ENCODE measurements around the gene ARL16.

Gene ARL16

DNA sequence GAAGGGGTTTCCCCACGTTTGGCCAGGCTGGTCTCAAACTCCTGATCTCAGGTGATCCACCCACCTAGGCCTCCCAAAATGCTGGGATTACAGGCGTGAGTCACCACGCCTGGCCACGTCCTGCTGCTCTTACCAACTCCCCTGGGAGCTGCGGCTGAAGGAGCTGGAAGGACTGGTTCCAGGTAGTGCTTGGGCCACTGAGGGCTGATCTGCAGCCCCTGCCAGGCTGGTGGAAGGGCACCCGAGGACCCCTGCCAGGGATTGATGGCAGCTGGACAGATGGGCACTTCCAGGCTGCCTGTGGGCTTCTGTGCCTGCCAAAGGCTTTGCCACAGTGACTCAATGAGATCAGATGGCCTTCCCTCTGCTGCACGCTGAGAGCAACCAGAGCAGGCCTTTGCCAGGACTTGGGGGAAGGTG, 19.5 kb downstream of the ARL16 start:
- Histone ChIP-seq H4K8ac (ENCODE audit: low read depth, low read length) (no peak overlapping the region), H3K79me1 (ENCODE audit: low read length) (peaks cover 18% of the 10 kb centered on the region), H3K18ac (ENCODE audit: low read length) (no peak overlapping the region), H3K4me2 (ENCODE audit: low read length) (no peak overlapping the region), H3K27ac (ENCODE audit: low read depth, low read length) (no peak overlapping the region), H2BK15ac (replicated peaks; ENCODE audit: low read depth) (no peak overlapping the region), H3K56ac (ENCODE audit: low read length) (no peak overlapping the region), H2BK120ac (ENCODE audit: low read depth, low read length) (no peak overlapping the region), H3K4me1 (ENCODE audit: control insufficient read depth, low read depth, low read length) (peaks cover 9% of the 10 kb centered on the region), H3K79me2 (ENCODE audit: control insufficient read depth, insufficient read depth, low read length) (peaks cover 18% of the 10 kb centered on the region), H3K4me3 (ENCODE audit: low read length) (no peak overlapping the region), H4K5ac (ENCODE audit: low read length) (no peak overlapping the region), H2BK5ac (ENCODE audit: low read length) (no peak overlapping the region), H3K27me3 (ENCODE audit: insufficient read depth, low read length, poor library complexity) (no peaks in the 10 kb centered on the region), H2AK5ac (ENCODE audit: low read length) (no peak overlapping the region), H3K36me3 (ENCODE audit: control insufficient read depth, insufficient read depth, low read length) (peaks cover 3% of the 10 kb centered on the region), H3K4ac (ENCODE audit: low read depth, low read length) (no peak overlapping the region), H3K23ac (ENCODE audit: low read length) (no peak overlapping the region), H3K9ac (ENCODE audit: low read length) (no peak overlapping the region)
- no peak for DNase-seq
- no CpG with 5 or more reads among the region's 7 CpGs for WGBS (ENCODE audit: extremely low coverage, insufficient coverage, low lambda C conversion rate)

- no peak overlapping the region for H3K27ac ChIP-seq (ENCODE audit: low read depth, low read length)
- H3K18ac ChIP-seq (ENCODE audit: low read length): no peak overlapping the region
- H3K4me2 ChIP-seq (ENCODE audit: low read length): no peak overlapping the region
- H3K79me1 ChIP-seq (ENCODE audit: low read length): peaks cover 9% of the 10 kb centered on the region
- H3K27me3 ChIP-seq (ENCODE audit: insufficient read depth, low read length, poor library complexity): no peaks in the 10 kb centered on the region
- H3K36me3 ChIP-seq (ENCODE audit: control insufficient read depth, insufficient read depth, low read length): no peaks in the 10 kb centered on the region
- WGBS (ENCODE audit: extremely low coverage, insufficient coverage, low lambda C conversion rate): no CpG with 5 or more reads among the region's 4 CpGs
- no peak overlapping the region for H2AK5ac ChIP-seq (ENCODE audit: low read length)
- peaks cover 4% of the 10 kb centered on the region for H3K4me1 ChIP-seq (ENCODE audit: control insufficient read depth, low read depth, low read length)
- H3K4ac ChIP-seq (ENCODE audit: low read depth, low read length): no peak overlapping the region
- no peak overlapping the region for H3K4me3 ChIP-seq (ENCODE audit: low read length)
- H2BK120ac ChIP-seq (ENCODE audit: low read depth, low read length): no peak overlapping the region
- H4K8ac ChIP-seq (ENCODE audit: low read depth, low read length): no peak overlapping the region
- peaks cover 6% of the 10 kb centered on the region for H3K79me2 ChIP-seq (ENCODE audit: control insufficient read depth, insufficient read depth, low read length)
- H2BK5ac ChIP-seq (ENCODE audit: low read length): no peak overlapping the region
- DNase-seq: no peak
- H4K5ac ChIP-seq (ENCODE audit: low read length): no peak overlapping the region
- H3K23ac ChIP-seq (ENCODE audit: low read length): no peak overlapping the region
- H3K9ac ChIP-seq (ENCODE audit: low read length): no peak overlapping the region
- H2BK15ac ChIP-seq (replicated peaks; ENCODE audit: low read depth): no peak overlapping the region
- no peak overlapping the region for H3K56ac ChIP-seq (ENCODE audit: low read length)
Measured at GRCh38 chr17:81662002-81662401, 21.6 kb downstream of the ARL16 start.

GRCh38 chr17:81660441-81660840, 23.2 kb downstream of the ARL16 start:
- Histone ChIP-seq H3K36me3 (ENCODE audit: control insufficient read depth, insufficient read depth, low read length) (no peaks in the 10 kb centered on the region), H3K56ac (ENCODE audit: low read length) (no peak overlapping the region), H3K18ac (ENCODE audit: low read length) (no peak overlapping the region), H3K27ac (ENCODE audit: low read depth, low read length) (no peak overlapping the region), H3K9ac (ENCODE audit: low read length) (no peak overlapping the region), H3K4me2 (ENCODE audit: low read length) (no peak overlapping the region), H3K23ac (ENCODE audit: low read length) (no peak overlapping the region), H2AK5ac (ENCODE audit: low read length) (no peak overlapping the region), H4K5ac (ENCODE audit: low read length) (no peak overlapping the region), H3K79me1 (ENCODE audit: low read length) (peaks cover 2% of the 10 kb centered on the region), H3K79me2 (ENCODE audit: control insufficient read depth, insufficient read depth, low read length) (no peaks in the 10 kb centered on the region), H2BK15ac (replicated peaks; ENCODE audit: low read depth) (no peak overlapping the region), H3K4ac (ENCODE audit: low read depth, low read length) (no peak overlapping the region), H3K4me1 (ENCODE audit: control insufficient read depth, low read depth, low read length) (peaks cover 1% of the 10 kb centered on the region), H3K27me3 (ENCODE audit: insufficient read depth, low read length, poor library complexity) (no peaks in the 10 kb centered on the region), H2BK120ac (ENCODE audit: low read depth, low read length) (no peak overlapping the region), H3K4me3 (ENCODE audit: low read length) (no peak overlapping the region), H4K8ac (ENCODE audit: low read depth, low read length) (no peak overlapping the region), H2BK5ac (ENCODE audit: low read length) (no peak overlapping the region)
- no peak for DNase-seq
- no CpG with 5 or more reads among the region's 9 CpGs for WGBS (ENCODE audit: extremely low coverage, insufficient coverage, low lambda C conversion rate)

DNA sequence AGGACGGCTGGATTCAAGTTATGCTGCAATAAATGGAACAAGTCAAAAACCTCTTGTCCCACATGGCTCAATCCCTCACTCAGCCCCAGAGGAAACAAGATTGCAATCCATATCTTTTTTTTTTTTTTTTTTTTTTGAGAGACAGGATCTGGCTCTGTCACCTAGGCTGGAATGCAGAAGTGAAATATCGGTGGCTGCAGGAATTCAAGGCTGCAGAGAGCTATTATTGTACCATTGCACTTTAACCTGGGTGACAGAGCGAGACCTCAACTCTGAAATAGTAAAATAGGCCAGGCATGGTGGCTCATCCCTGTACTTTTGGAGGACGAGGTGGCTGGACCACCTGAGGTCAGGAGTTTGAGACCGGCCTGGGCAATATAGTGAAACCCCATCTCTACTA, 24.6 kb downstream of the ARL16 start:
- Histone ChIP-seq H3K79me2 (ENCODE audit: control insufficient read depth, insufficient read depth, low read length) (no peaks in the 10 kb centered on the region), H2BK5ac (ENCODE audit: low read length) (no peak overlapping the region), H3K18ac (ENCODE audit: low read length) (no peak overlapping the region), H2BK15ac (replicated peaks; ENCODE audit: low read depth) (no peak overlapping the region), H3K27ac (ENCODE audit: low read depth, low read length) (no peak overlapping the region), H3K4me3 (ENCODE audit: low read length) (no peak overlapping the region), H3K9ac (ENCODE audit: low read length) (no peak overlapping the region), H3K4me1 (ENCODE audit: control insufficient read depth, low read depth, low read length) (no peaks in the 10 kb centered on the region), H3K23ac (ENCODE audit: low read length) (no peak overlapping the region), H3K4me2 (ENCODE audit: low read length) (no peak overlapping the region), H2BK120ac (ENCODE audit: low read depth, low read length) (no peak overlapping the region), H3K4ac (ENCODE audit: low read depth, low read length) (no peak overlapping the region), H3K79me1 (ENCODE audit: low read length) (no peaks in the 10 kb centered on the region), H3K56ac (ENCODE audit: low read length) (no peak overlapping the region), H4K5ac (ENCODE audit: low read length) (no peak overlapping the region), H3K36me3 (ENCODE audit: control insufficient read depth, insufficient read depth, low read length) (no peaks in the 10 kb centered on the region), H2AK5ac (ENCODE audit: low read length) (no peak overlapping the region), H3K27me3 (ENCODE audit: insufficient read depth, low read length, poor library complexity) (no peaks in the 10 kb centered on the region), H4K8ac (ENCODE audit: low read depth, low read length) (no peak overlapping the region)
- WGBS (ENCODE audit: extremely low coverage, insufficient coverage, low lambda C conversion rate): no CpG with 5 or more reads among the region's 5 CpGs
- no peak for DNase-seq

GRCh38 chr17:81656835-81657234, 26.8 kb downstream of the ARL16 start:
- Histone ChIP-seq H4K5ac (ENCODE audit: low read length) (no peak overlapping the region), H4K8ac (ENCODE audit: low read depth, low read length) (no peak overlapping the region), H2BK15ac (replicated peaks; ENCODE audit: low read depth) (no peak overlapping the region), H3K79me1 (ENCODE audit: low read length) (no peaks in the 10 kb centered on the region), H3K27ac (ENCODE audit: low read depth, low read length) (no peak overlapping the region), H3K36me3 (ENCODE audit: control insufficient read depth, insufficient read depth, low read length) (no peaks in the 10 kb centered on the region), H3K9ac (ENCODE audit: low read length) (no peak overlapping the region), H3K56ac (ENCODE audit: low read length) (no peak overlapping the region), H3K23ac (ENCODE audit: low read length) (no peak overlapping the region), H2AK5ac (ENCODE audit: low read length) (no peak overlapping the region), H3K79me2 (ENCODE audit: control insufficient read depth, insufficient read depth, low read length) (no peaks in the 10 kb centered on the region), H3K4me3 (ENCODE audit: low read length) (no peak overlapping the region), H3K18ac (ENCODE audit: low read length) (no peak overlapping the region), H2BK120ac (ENCODE audit: low read depth, low read length) (no peak overlapping the region), H3K4ac (ENCODE audit: low read depth, low read length) (no peak overlapping the region), H2BK5ac (ENCODE audit: low read length) (no peak overlapping the region), H3K27me3 (ENCODE audit: insufficient read depth, low read length, poor library complexity) (no peaks in the 10 kb centered on the region), H3K4me2 (ENCODE audit: low read length) (no peak overlapping the region), H3K4me1 (ENCODE audit: control insufficient read depth, low read depth, low read length) (peaks cover 4% of the 10 kb centered on the region)
- DNase-seq: no peak
- no CpG with 5 or more reads among the region's 4 CpGs for WGBS (ENCODE audit: extremely low coverage, insufficient coverage, low lambda C conversion rate)

GRCh38 chr17:81656118-81656743, 27.4 kb downstream of the ARL16 start, which contains the start of gene PDE6G:
Gene PDE6G, minus strand, starts transcription at chr17:81656542. Its CDS starts 3,237 bp downstream, at chr17:81653305.
- Histone ChIP-seq H3K79me2 (ENCODE audit: control insufficient read depth, insufficient read depth, low read length) (no peaks in the 10 kb centered on the region), H3K4me1 (ENCODE audit: control insufficient read depth, low read depth, low read length) (peaks cover 4% of the 10 kb centered on the region), H3K79me1 (ENCODE audit: low read length) (no peaks in the 10 kb centered on the region), H3K4ac (ENCODE audit: low read depth, low read length) (no peak within 1 kb of the TSS), H3K18ac (ENCODE audit: low read length) (no peak within 1 kb of the TSS), H3K27ac (ENCODE audit: low read depth, low read length) (no peak within 1 kb of the TSS), H3K23ac (ENCODE audit: low read length) (no peak within 1 kb of the TSS), H2BK5ac (ENCODE audit: low read length) (no peak within 1 kb of the TSS), H3K9ac (ENCODE audit: low read length) (no peak within 1 kb of the TSS), H3K36me3 (ENCODE audit: control insufficient read depth, insufficient read depth, low read length) (no peaks in the 10 kb centered on the region), H3K4me3 (ENCODE audit: low read length) (no peak within 1 kb of the TSS), H3K27me3 (ENCODE audit: insufficient read depth, low read length, poor library complexity) (no peaks in the 10 kb centered on the region), H2BK120ac (ENCODE audit: low read depth, low read length) (no peak within 1 kb of the TSS), H4K8ac (ENCODE audit: low read depth, low read length) (no peak within 1 kb of the TSS), H4K5ac (ENCODE audit: low read length) (no peak within 1 kb of the TSS), H3K56ac (ENCODE audit: low read length) (no peak within 1 kb of the TSS), H3K4me2 (ENCODE audit: low read length) (no peak within 1 kb of the TSS), H2AK5ac (ENCODE audit: low read length) (no peak within 1 kb of the TSS), H2BK15ac (replicated peaks; ENCODE audit: low read depth) (no peak within 1 kb of the TSS)
- no CpG with 5 or more reads among the region's 15 CpGs for WGBS (ENCODE audit: extremely low coverage, insufficient coverage, low lambda C conversion rate)
- no peak for DNase-seq
